Kidney (tissue), 14 donors: ENCODE measurements around the gene NID2. TPM values are rescaled to one million over a fixed set of nuclear protein-coding genes. Genes with fewer than 3 reads are reported as not detected.

Experiments used
- DNase-seq, 5 donors: peaks; one replicate each; pipeline ENCODE4 v3.0.0-alpha.2; 2013 to 2020
- FAIRE-seq: peaks from 2 replicates; lab custom pipeline; 2012; peaks lifted over from hg19 to GRCh38; lab: Jason Lieb, UNC
- H3K27ac ChIP-seq, 2 donors: one replicate each; pipeline ENCODE4 v1.7.0; 2013; ENCODE audit warnings: low read depth in 2 of 2, low read length in 2 of 2, inconsistent platforms in 1 of 2
- H3K27me3 ChIP-seq: one replicate; pipeline ENCODE4 v1.7.1; 2013; ENCODE audit warnings: low read length, inconsistent platforms; ENCODE audit not compliant: control insufficient read depth, insufficient read depth
- H3K36me3 ChIP-seq, 3 donors: one replicate each; pipeline versions ENCODE4 v1.7.0 to v1.7.1; 2013; ENCODE audit warnings: low read length in 3 of 3, control low read depth in 1 of 3, inconsistent platforms in 1 of 3; ENCODE audit not compliant: insufficient read depth in 3 of 3, control insufficient read depth in 2 of 3
- H3K4me1 ChIP-seq, 3 donors: one replicate each; pipeline versions ENCODE4 v1.7.0 to v1.7.1; 2013; ENCODE audit warnings: low read length in 3 of 3, inconsistent platforms in 1 of 3, low read depth in 1 of 3; ENCODE audit not compliant: control insufficient read depth in 2 of 3, insufficient read depth in 2 of 3
- H3K4me3 ChIP-seq, 3 donors: one replicate each; pipeline versions ENCODE4 v1.7.0 to v1.8.1; 2013; ENCODE audit warnings: low read length in 3 of 3, control low read depth in 1 of 3, inconsistent platforms in 1 of 3
- H3K9ac ChIP-seq, 3 donors: one replicate each; pipeline versions ENCODE4 v1.7.0 to v1.7.1; 2013; ENCODE audit warnings: low read length in 3 of 3, control low read depth in 1 of 3, inconsistent platforms in 1 of 3
- H3K9me3 ChIP-seq, 3 donors: one replicate each; pipeline versions ENCODE4 v1.7.0 to v1.7.1; 2013; ENCODE audit warnings: low read length in 3 of 3, control low read depth in 1 of 3, inconsistent platforms in 1 of 3; ENCODE audit not compliant: control insufficient read depth in 2 of 3, insufficient read depth in 1 of 3
- CTCF ChIP-seq: IDR thresholded peaks from 3 replicates; pipeline ENCODE4 v1.5.1; 2012; ENCODE audit warnings: mild to moderate bottlenecking, moderate library complexity, borderline replicate concordance; ENCODE audit not compliant: insufficient read depth; ENCODE audit errors: extremely low read depth
- intact Hi-C: fragments of 100-400 bp; cut with DNase I; formaldehyde crosslinking; loops from one replicate; pipeline ENCODE4 v1.11.1; 2022
- polyA plus RNA-seq: library from polyadenylated mRNA; stranded (reverse); fragments of 350-450 nt; fragmentation: Illumina TruSeq; extraction: RNeasy Lipid Tissue Mini Kit (QIAGEN cat#74804); gene quantifications from one replicate; pipeline ENCODE4 v1.2.3, GENCODE V29; 2014; ENCODE audit warnings: low read depth, low replicate concordance; ENCODE audit not compliant: insufficient read depth
- total RNA-seq: library from RNA; stranded (reverse); fragmentation: NEBNext Ultra II Directional; extraction: Animal tissue kit (Norgen Biotek cat#: 25700); gene quantifications from one replicate; pipeline ENCODE4 v1.2.1, GENCODE V29; 2021
- donor health status: control.
- donor health status: control.
- donor health status: control.
- donor health status: control.
- donor health status: control.
- donor health status: DM: yes; HTN: yes; CAD: no.
- donor health status: Normal renal cell carcinoma (clear cell type).

Gene NID2
- total and polyA plus RNA-seq, 2 donors from 2014 or later, result 7.1 to 37.7 TPM

- no peak overlapping the region for H3K27ac ChIP-seq
- TF ChIP-seq CTCF, result no peak
- no peaks in the 10 kb centered on the region for H3K9me3 ChIP-seq
- H3K4me1 ChIP-seq, result peaks cover 0 to 13% (median 5%) of the 10 kb centered on the region in 3 donors
- no peaks in the 10 kb centered on the region for H3K36me3 ChIP-seq
- H3K4me3 ChIP-seq, result no peak overlapping the region
- H3K9ac ChIP-seq, result no peak overlapping the region
- no peaks in the 10 kb centered on the region for H3K27me3 ChIP-seq
- no peak for FAIRE-seq
- DNase-seq, result no peak
- intact Hi-C loops, result no loop called here
Measured at GRCh38 chr14:52061890-52062289, 7.0 kb downstream of the NID2 start.

- intact Hi-C loops, result no loop called here
- Histone ChIP-seq H3K27ac (no peak overlapping the region), H3K9ac (no peak overlapping the region), H3K27me3 (no peaks in the 10 kb centered on the region), H3K36me3 (no peaks in the 10 kb centered on the region), H3K4me1 (peaks cover 0 to 13% (median 5%) of the 10 kb centered on the region in 3 donors), H3K4me3 (no peak overlapping the region), H3K9me3 (no peaks in the 10 kb centered on the region)
- no peak for TF ChIP-seq CTCF
- FAIRE-seq (no peak), DNase-seq (no peak)
Measured at GRCh38 chr14:52061390-52061789, 7.5 kb downstream of the NID2 start.

- Histone ChIP-seq H3K9ac (no peak overlapping the region), H3K27ac (peak overlapping the region; percentile 65 to 66), H3K4me1 (peaks cover 0 to 13% (median 5%) of the 10 kb centered on the region in 3 donors), H3K27me3 (no peaks in the 10 kb centered on the region), H3K4me3 (peak overlapping the region in 1 of 3 donors; percentile 27), H3K9me3 (no peaks in the 10 kb centered on the region), H3K36me3 (no peaks in the 10 kb centered on the region)
- FAIRE-seq (no peak), DNase-seq (peak in 1 of 5 donors; percentile 68)
- intact Hi-C loops, result no loop called here
- no peak for TF ChIP-seq CTCF
Measured at GRCh38 chr14:52060080-52060479, 8.8 kb downstream of the NID2 start.

GRCh38 chr14:52059649-52060048 is 9.2 kb downstream of the NID2 start:
- H3K9ac ChIP-seq, result no peak overlapping the region
- no peak for TF ChIP-seq CTCF
- no peaks in the 10 kb centered on the region for H3K27me3 ChIP-seq
- H3K4me3 ChIP-seq, result peak overlapping the region in 1 of 3 donors; percentile 27
- intact Hi-C loops, result no loop called here
- FAIRE-seq (peak; percentile 25), DNase-seq (peak in 1 of 5 donors; percentile 45)
- no peaks in the 10 kb centered on the region for H3K36me3 ChIP-seq
- no peaks in the 10 kb centered on the region for H3K9me3 ChIP-seq
- H3K27ac ChIP-seq, result peak overlapping the region; percentile 65 to 66
- H3K4me1 ChIP-seq, result peaks cover 0 to 13% (median 5%) of the 10 kb centered on the region in 3 donors
